Sigmoid colon (tissue), 7 donors: ENCODE results near the gene CATSPER1. TPM values are rescaled to one million over a fixed set of nuclear protein-coding genes. Genes with fewer than 3 reads are reported as not detected.

ENCODE experiments used
- DNase-seq: peaks from one replicate; pipeline ENCODE4 v3.0.0-alpha.2; 2019
- H3K27ac ChIP-seq, 4 donors: fragments of 200-600 bp; sonication (generic); one replicate each; pipeline ENCODE4 v1.5.1; 2016 to 2019; ENCODE audit warnings: mild to moderate bottlenecking in 1 of 4
- H3K27me3 ChIP-seq, 3 donors: fragments of 200-600 bp; sonication (generic); one replicate each; pipeline ENCODE4 v1.5.1; 2019; ENCODE audit warnings: mild to moderate bottlenecking in 1 of 3
- H3K36me3 ChIP-seq, 4 donors: fragments of 200-600 bp; sonication (generic); one replicate each; pipeline ENCODE4 v1.5.1; 2016 to 2019
- H3K4me1 ChIP-seq, 4 donors: fragments of 200-600 bp; sonication (generic); one replicate each; pipeline ENCODE4 v1.5.1; 2017 to 2019
- H3K4me3 ChIP-seq, 4 donors: fragments of 200-600 bp; sonication (generic); one replicate each; pipeline ENCODE4 v1.5.1; 2017 to 2019; ENCODE audit warnings: mild to moderate bottlenecking in 2 of 4, moderate library complexity in 1 of 4
- H3K9me3 ChIP-seq, 4 donors: fragments of 200-600 bp in 3 of 4; sonication (generic) in 3 of 4; one replicate each; pipeline versions ENCODE4 v1.5.1 to v1.6.1; 2013 to 2019
- EP300 ChIP-seq, 4 donors: sonication (generic); formaldehyde crosslinking; IDR thresholded peaks; one replicate each; pipeline ENCODE4 v1.6.1; 2017; ENCODE audit warnings: antibody characterized with exemption in 4 of 4
- POLR2A ChIP-seq, 2 donors: fragments of 450-650 bp; IDR thresholded peaks; one replicate each; pipeline ENCODE4 v1.6.1; 2016; ENCODE audit warnings: antibody characterized with exemption in 2 of 2, mild to moderate bottlenecking in 2 of 2, moderate library complexity in 2 of 2
- POLR2AphosphoS5 ChIP-seq, 4 donors: sonication (generic); formaldehyde crosslinking; IDR thresholded peaks; one replicate each; pipeline ENCODE4 v1.6.1; 2017; ENCODE audit warnings: antibody characterized with exemption in 4 of 4
- WGBS, 2 donors: extraction: QIAGEN DNeasy Blood & Tissue Kit; methylation state at CpG; one replicate each; pipeline ENCODE4 v1.1.7; 2013; 5-methylcytosine and 5-hydroxymethylcytosine counted together
- intact Hi-C: fragments of 100-400 bp; cut with DNase I; formaldehyde crosslinking; loops from one replicate; pipeline ENCODE4 v1.15.1; 2023
- polyA plus RNA-seq, 3 donors: library from polyadenylated mRNA; stranded (reverse); fragments of 200-250 nt; gene quantifications; one replicate each; pipeline ENCODE4 v1.2.3, GENCODE V29; 2013
- total RNA-seq, 4 donors: library from RNA; depleted of rRNA; stranded (reverse); fragments of >200 nt; gene quantifications; one replicate each; pipeline ENCODE4 v1.1.0, GENCODE V29; 2016
- TF ChIP-seq, protein P1 (sequence below), 4 experiments: fragments of 450-650 bp in 3 of 4; fragments of 200-600 bp in 1 of 4; IDR thresholded peaks; one replicate each; pipeline ENCODE4 v1.5.1; 2016 to 2019; ENCODE audit warnings: antibody characterized with exemption in 4 of 4, mild to moderate bottlenecking in 3 of 4, moderate library complexity in 2 of 4
- donor health status: healthy with polysubstance abuse.
- donor health status: Bipolar disorder and iron deficiency.
- donor health status: healthy.

The CATSPER1 gene
- total and polyA plus RNA-seq, 7 donors = 0.06 TPM; not detected in 6

GRCh38 chr11:65968600-65969482 lies 57.4 kb downstream of the CATSPER1 start:
- Histone ChIP-seq H3K36me3 (peaks cover 51 to 87% (median 57%) of the 10 kb centered on the region in 4 donors), H3K9me3 (no peaks in the 10 kb centered on the region), H3K27me3 (no peaks in the 10 kb centered on the region), H3K4me1 (peaks cover 0 to 6% (median 5%) of the 10 kb centered on the region in 4 donors), H3K27ac (no peak overlapping the region), H3K4me3 (no peak overlapping the region)
- DNase-seq = no peak
- intact Hi-C loops = no loop called here
- no peak for TF ChIP-seq EP300 (IDR thresholded peaks at IDR 0.05)
- TF ChIP-seq POLR2AphosphoS5 (IDR thresholded peaks at IDR 0.05) = no peak
- TF ChIP-seq POLR2A (IDR thresholded peaks at IDR 0.05) = no peak
- TF ChIP-seq, protein P1, sequence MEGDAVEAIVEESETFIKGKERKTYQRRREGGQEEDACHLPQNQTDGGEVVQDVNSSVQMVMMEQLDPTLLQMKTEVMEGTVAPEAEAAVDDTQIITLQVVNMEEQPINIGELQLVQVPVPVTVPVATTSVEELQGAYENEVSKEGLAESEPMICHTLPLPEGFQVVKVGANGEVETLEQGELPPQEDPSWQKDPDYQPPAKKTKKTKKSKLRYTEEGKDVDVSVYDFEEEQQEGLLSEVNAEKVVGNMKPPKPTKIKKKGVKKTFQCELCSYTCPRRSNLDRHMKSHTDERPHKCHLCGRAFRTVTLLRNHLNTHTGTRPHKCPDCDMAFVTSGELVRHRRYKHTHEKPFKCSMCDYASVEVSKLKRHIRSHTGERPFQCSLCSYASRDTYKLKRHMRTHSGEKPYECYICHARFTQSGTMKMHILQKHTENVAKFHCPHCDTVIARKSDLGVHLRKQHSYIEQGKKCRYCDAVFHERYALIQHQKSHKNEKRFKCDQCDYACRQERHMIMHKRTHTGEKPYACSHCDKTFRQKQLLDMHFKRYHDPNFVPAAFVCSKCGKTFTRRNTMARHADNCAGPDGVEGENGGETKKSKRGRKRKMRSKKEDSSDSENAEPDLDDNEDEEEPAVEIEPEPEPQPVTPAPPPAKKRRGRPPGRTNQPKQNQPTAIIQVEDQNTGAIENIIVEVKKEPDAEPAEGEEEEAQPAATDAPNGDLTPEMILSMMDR (IDR thresholded peaks at IDR 0.05) = no peak
- 68 to 84% methylated on average over 15 of the region's 15 CpGs for WGBS, 2 donors

DNA sequence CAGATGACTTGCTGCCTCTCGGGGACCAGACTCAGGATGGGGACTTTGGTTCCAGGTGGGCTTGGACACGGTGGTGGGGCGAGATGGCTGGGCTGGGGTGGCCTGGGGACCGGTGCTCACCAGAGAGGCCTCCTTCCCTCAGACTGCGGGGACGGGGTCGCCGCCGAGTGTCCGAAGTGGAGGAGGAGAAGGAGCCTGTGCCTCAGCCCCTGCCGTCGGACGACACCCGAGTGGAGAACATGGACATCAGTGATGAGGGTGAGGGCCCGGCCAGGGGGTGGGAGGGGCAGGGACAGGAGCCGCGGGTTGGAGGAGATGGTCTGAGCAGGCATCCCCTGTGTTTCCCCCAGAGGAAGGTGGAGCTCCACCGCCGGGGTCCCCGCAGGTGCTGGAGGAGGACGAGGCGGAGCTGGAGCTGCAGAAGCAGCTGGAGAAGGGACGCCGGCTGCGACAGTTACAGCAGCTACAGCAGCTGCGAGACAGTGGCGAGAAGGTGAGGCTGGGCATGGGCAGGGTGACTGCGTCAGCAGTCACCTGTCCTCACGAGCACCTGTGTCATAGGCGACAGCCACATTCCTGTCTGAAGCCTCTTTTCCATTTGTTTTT lies 58.8 kb downstream of the CATSPER1 start:
- H3K4me3 ChIP-seq = no peak overlapping the region
- no peak overlapping the region for H3K27ac ChIP-seq
- H3K4me1 ChIP-seq = peaks cover 0 to 20% (median 19%) of the 10 kb centered on the region in 4 donors
- H3K27me3 ChIP-seq = no peaks in the 10 kb centered on the region
- DNase-seq = no peak
- TF ChIP-seq POLR2A (IDR thresholded peaks at IDR 0.05) (no peak), POLR2AphosphoS5 (IDR thresholded peaks at IDR 0.05) (no peak), EP300 (IDR thresholded peaks at IDR 0.05) (no peak)
- TF ChIP-seq, protein P1 (IDR thresholded peaks at IDR 0.05) = no peak
- WGBS, 2 donors = 95 to 96% methylated on average over 30 of the region's 30 CpGs
- H3K9me3 ChIP-seq = no peaks in the 10 kb centered on the region
- peaks cover 49 to 74% (median 54%) of the 10 kb centered on the region in 4 donors for H3K36me3 ChIP-seq
- intact Hi-C loops = no loop called here

Other genes with a start within 250 kb of the CATSPER1 start
- 10 to 100 TPM in 2 of 4 donors, 1 to 10 TPM in 2; 6.6 to 13.3 (median 10.8) TPM for gene AP5B1, start 245.5 kb downstream of the CATSPER1 start, total RNA-seq
- gene AP5B1, start 245.5 kb downstream of the CATSPER1 start, polyA plus RNA-seq = 10 to 100 TPM in 1 of 3 donors, 1 to 10 TPM in 2; 6.6 to 14.6 (median 9.0) TPM
- not detected for gene OVOL1, start 239.4 kb downstream of the CATSPER1 start, total RNA-seq
- gene OVOL1, start 239.4 kb downstream of the CATSPER1 start, polyA plus RNA-seq = 10 to 100 TPM; 16.6 to 30.0 (median 22.7) TPM
- gene SNX32, start 192.5 kb downstream of the CATSPER1 start, total RNA-seq = 1 to 10 TPM in 1 of 4 donors, under 1 TPM in 3; 0.27 to 1.2 (median 0.63) TPM
- 1 to 10 TPM in 1 of 3 donors, under 1 TPM in 1, not detected in 1; 0.69 to 1.5 TPM for gene SNX32, start 192.5 kb downstream of the CATSPER1 start, polyA plus RNA-seq
- 100 to 1,000 TPM; 428 to 506 (median 487) TPM for gene CFL1, start 168.3 kb downstream of the CATSPER1 start, total RNA-seq
- 1,000 to 10,000 TPM; 1,456 to 2,165 (median 1,757) TPM for gene CFL1, start 168.3 kb downstream of the CATSPER1 start, polyA plus RNA-seq
- gene MUS81, start 166.0 kb downstream of the CATSPER1 start, total RNA-seq = 10 to 100 TPM; 42.1 to 54.2 (median 45.2) TPM
- 10 to 100 TPM; 33.5 to 61.8 (median 36.0) TPM for gene MUS81, start 166.0 kb downstream of the CATSPER1 start, polyA plus RNA-seq
- gene EFEMP2, start 153.7 kb downstream of the CATSPER1 start, total RNA-seq = 100 to 1,000 TPM in 2 of 4 donors, 10 to 100 TPM in 2; 71.7 to 120 (median 97.3) TPM
- 10 to 100 TPM in 2 of 3 donors, 1 to 10 TPM in 1; 8.6 to 24.0 (median 19.4) TPM for gene EFEMP2, start 153.7 kb downstream of the CATSPER1 start, polyA plus RNA-seq
- under 1 TPM in 1 of 4 donors, not detected in 3; 0.82 TPM for gene CTSW, start 146.6 kb downstream of the CATSPER1 start, total RNA-seq
- gene CTSW, start 146.6 kb downstream of the CATSPER1 start, polyA plus RNA-seq = 1 to 10 TPM in 2 of 3 donors, not detected in 1; 2.3 to 3.1 TPM
- 10 to 100 TPM; 37.5 to 60.7 (median 48.6) TPM for gene FIBP, start 138.0 kb downstream of the CATSPER1 start, total RNA-seq
- gene FIBP, start 138.0 kb downstream of the CATSPER1 start, polyA plus RNA-seq = 10 to 100 TPM; 54.4 to 66.1 (median 58.3) TPM
- 10 to 100 TPM; 57.1 to 73.6 (median 67.6) TPM for gene CCDC85B, start 135.8 kb downstream of the CATSPER1 start, total RNA-seq
- 10 to 100 TPM in 2 of 3 donors, 1 to 10 TPM in 1; 4.2 to 31.6 (median 13.2) TPM for gene CCDC85B, start 135.8 kb downstream of the CATSPER1 start, polyA plus RNA-seq
- 10 to 100 TPM in 1 of 4 donors, 1 to 10 TPM in 1, under 1 TPM in 1, not detected in 1; 0.36 to 12.4 (median 2.8) TPM for gene FOSL1, start 126.1 kb downstream of the CATSPER1 start, total RNA-seq
- gene FOSL1, start 126.1 kb downstream of the CATSPER1 start, polyA plus RNA-seq = 1 to 10 TPM; 1.6 to 3.6 (median 2.9) TPM
- gene C11orf68, start 107.4 kb downstream of the CATSPER1 start, total RNA-seq = 10 to 100 TPM; 22.1 to 36.3 (median 23.9) TPM
- gene C11orf68, start 107.4 kb downstream of the CATSPER1 start, polyA plus RNA-seq = 10 to 100 TPM; 23.4 to 26.1 (median 24.0) TPM
- gene DRAP1, start 107.1 kb downstream of the CATSPER1 start, total RNA-seq = 100 to 1,000 TPM in 1 of 4 donors, 10 to 100 TPM in 3; 58.9 to 115 (median 79.2) TPM
- 10 to 100 TPM; 61.5 to 87.1 (median 77.5) TPM for gene DRAP1, start 107.1 kb downstream of the CATSPER1 start, polyA plus RNA-seq
- under 1 TPM in 1 of 4 donors, not detected in 3; 0.49 TPM for gene TSGA10IP, start 81.0 kb downstream of the CATSPER1 start, total RNA-seq
- gene TSGA10IP, start 81.0 kb downstream of the CATSPER1 start, polyA plus RNA-seq = not detected
- 10 to 100 TPM; 33.8 to 38.8 (median 37.0) TPM for gene SART1, start 64.7 kb downstream of the CATSPER1 start, total RNA-seq
- gene SART1, start 64.7 kb downstream of the CATSPER1 start, polyA plus RNA-seq = 10 to 100 TPM; 22.2 to 50.0 (median 26.4) TPM
- 10 to 100 TPM; 19.4 to 23.9 (median 21.1) TPM for gene EIF1AD, start 24.3 kb downstream of the CATSPER1 start, total RNA-seq
- gene EIF1AD, start 24.3 kb downstream of the CATSPER1 start, polyA plus RNA-seq = 10 to 100 TPM; 13.8 to 26.0 (median 14.3) TPM
- gene BANF1, start 24.0 kb downstream of the CATSPER1 start, total RNA-seq = 10 to 100 TPM; 40.4 to 76.4 (median 50.5) TPM
- gene BANF1, start 24.0 kb downstream of the CATSPER1 start, polyA plus RNA-seq = 100 to 1,000 TPM; 113 to 150 (median 130) TPM
- gene CST6, start 14.5 kb downstream of the CATSPER1 start, total RNA-seq = not detected
- gene CST6, start 14.5 kb downstream of the CATSPER1 start, polyA plus RNA-seq = 1 to 10 TPM in 1 of 3 donors, under 1 TPM in 1, not detected in 1; 0.10 to 1.2 TPM
- gene GAL3ST3, start 22.7 kb upstream of the CATSPER1 start, total RNA-seq = not detected
- under 1 TPM in 1 of 3 donors, not detected in 2; 0.04 TPM for gene GAL3ST3, start 22.7 kb upstream of the CATSPER1 start, polyA plus RNA-seq
- gene SF3B2, start 25.9 kb upstream of the CATSPER1 start, total RNA-seq = 100 to 1,000 TPM in 2 of 4 donors, 10 to 100 TPM in 2; 75.5 to 122 (median 102) TPM
- gene SF3B2, start 25.9 kb upstream of the CATSPER1 start, polyA plus RNA-seq = 100 to 1,000 TPM in 1 of 3 donors, 10 to 100 TPM in 2; 71.7 to 119 (median 91.9) TPM
- gene PACS1, start 43.8 kb upstream of the CATSPER1 start, total RNA-seq = 10 to 100 TPM; 16.3 to 75.9 (median 26.5) TPM
- 10 to 100 TPM in 1 of 3 donors, 1 to 10 TPM in 2; 2.1 to 28.0 (median 5.4) TPM for gene PACS1, start 43.8 kb upstream of the CATSPER1 start, polyA plus RNA-seq
- 10 to 100 TPM; 16.1 to 29.9 (median 24.1) TPM for gene KLC2, start 231.2 kb upstream of the CATSPER1 start, total RNA-seq
- 10 to 100 TPM in 1 of 3 donors, 1 to 10 TPM in 2; 5.4 to 20.5 (median 6.5) TPM for gene KLC2, start 231.2 kb upstream of the CATSPER1 start, polyA plus RNA-seq
- 10 to 100 TPM; 65.4 to 93.7 (median 77.3) TPM for gene RAB1B, start 242.2 kb upstream of the CATSPER1 start, total RNA-seq
- 100 to 1,000 TPM; 196 to 286 (median 243) TPM for gene RAB1B, start 242.2 kb upstream of the CATSPER1 start, polyA plus RNA-seq